Measurements from ENCODE around the gene LY6G6F.
A peak's percentile ranks its signal among the peaks of the same experiment; 100 is the strongest.

DNA sequence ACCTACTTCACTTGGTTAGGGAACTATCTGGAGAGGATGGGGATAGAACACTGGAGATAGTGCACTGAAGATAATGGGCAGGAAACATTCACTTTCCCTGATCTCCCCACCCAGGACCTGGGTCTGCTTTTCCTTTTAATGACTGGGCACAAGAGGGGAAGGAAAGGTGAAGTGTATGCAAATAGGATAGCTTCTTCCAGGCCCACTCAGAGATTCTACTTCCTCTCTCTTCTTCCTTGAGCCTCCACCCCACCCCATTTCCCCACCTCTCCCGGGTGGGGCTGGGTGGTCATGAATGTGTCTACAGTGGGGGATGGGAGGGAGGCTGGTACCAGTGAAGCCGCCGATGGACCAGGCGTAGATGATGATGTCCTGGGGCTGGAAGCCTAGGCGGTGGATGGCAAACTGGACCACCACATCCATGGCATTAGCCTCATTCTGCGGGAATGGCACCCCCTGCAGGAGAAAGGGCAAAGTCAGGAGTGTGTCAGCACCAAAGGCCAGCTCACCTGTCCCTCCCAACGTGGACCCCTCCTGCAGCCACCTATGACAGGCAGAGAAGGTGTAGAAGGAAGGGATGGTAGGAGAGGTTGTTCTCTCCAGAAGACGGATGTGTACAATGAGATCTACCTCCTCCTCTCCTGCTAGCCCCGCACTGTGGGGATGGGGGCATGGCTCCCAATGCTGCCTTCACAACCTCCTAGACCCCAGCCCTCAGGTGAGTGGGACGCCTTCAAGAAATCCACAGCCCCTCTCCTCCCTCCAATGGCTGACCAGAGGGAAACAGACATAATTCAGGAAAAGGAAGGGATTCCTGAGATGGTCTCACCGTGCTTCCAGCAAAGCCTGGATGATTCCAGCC, 17.2 kb upstream of the LY6G6F start:
- TF ChIP-seq, protein P1, sequence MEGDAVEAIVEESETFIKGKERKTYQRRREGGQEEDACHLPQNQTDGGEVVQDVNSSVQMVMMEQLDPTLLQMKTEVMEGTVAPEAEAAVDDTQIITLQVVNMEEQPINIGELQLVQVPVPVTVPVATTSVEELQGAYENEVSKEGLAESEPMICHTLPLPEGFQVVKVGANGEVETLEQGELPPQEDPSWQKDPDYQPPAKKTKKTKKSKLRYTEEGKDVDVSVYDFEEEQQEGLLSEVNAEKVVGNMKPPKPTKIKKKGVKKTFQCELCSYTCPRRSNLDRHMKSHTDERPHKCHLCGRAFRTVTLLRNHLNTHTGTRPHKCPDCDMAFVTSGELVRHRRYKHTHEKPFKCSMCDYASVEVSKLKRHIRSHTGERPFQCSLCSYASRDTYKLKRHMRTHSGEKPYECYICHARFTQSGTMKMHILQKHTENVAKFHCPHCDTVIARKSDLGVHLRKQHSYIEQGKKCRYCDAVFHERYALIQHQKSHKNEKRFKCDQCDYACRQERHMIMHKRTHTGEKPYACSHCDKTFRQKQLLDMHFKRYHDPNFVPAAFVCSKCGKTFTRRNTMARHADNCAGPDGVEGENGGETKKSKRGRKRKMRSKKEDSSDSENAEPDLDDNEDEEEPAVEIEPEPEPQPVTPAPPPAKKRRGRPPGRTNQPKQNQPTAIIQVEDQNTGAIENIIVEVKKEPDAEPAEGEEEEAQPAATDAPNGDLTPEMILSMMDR (IDR thresholded peaks at IDR 0.05), result peak in 4 of 5 experiments; percentile 11 to 32 (median 22)
- TF ChIP-seq POLR2A (IDR thresholded peaks at IDR 0.05), result no peak

All from transverse colon (tissue), 3 donors.